GM18861 (cell line): ENCODE data around the gene PGBD5.

ENCODE experiments used
- ATAC-seq: cut with Tn5 transposase; IDR thresholded peaks from one replicate; pipeline ENCODE4 v1.9.1; 2021; ENCODE audit not compliant: unreplicated experiment

PGBD5 gene

GRCh38 chr1:230351514-230351913, 74.6 kb downstream of the PGBD5 start:
- no peak for ATAC-seq

GRCh38 chr1:230350208-230350921, 75.8 kb downstream of the PGBD5 start:
- no peak for ATAC-seq

GRCh38 chr1:230349020-230349393, 77.1 kb downstream of the PGBD5 start:
- no peak for ATAC-seq

- ATAC-seq: no peak
These were observed 77.6 kb downstream of the PGBD5 start for GRCh38 chr1:230348386-230349019.

- ATAC-seq: no peak
These were observed 78.2 kb downstream of the PGBD5 start for GRCh38 chr1:230347896-230348295.

GRCh38 chr1:230345139-230345885, 80.8 kb downstream of the PGBD5 start:
- ATAC-seq: no peak

GRCh38 chr1:230342699-230343098, 83.4 kb downstream of the PGBD5 start:
- no peak for ATAC-seq

GRCh38 chr1:230342019-230342418, 84.1 kb downstream of the PGBD5 start:
- ATAC-seq: no peak

GRCh38 chr1:230341162-230341546, 85.0 kb downstream of the PGBD5 start:
- ATAC-seq: no peak

- no peak for ATAC-seq
These were observed 85.5 kb downstream of the PGBD5 start for GRCh38 chr1:230340526-230341161.

- no peak for ATAC-seq
These were observed 87.1 kb downstream of the PGBD5 start for GRCh38 chr1:230339033-230339432.

GRCh38 chr1:230337266-230337665, 88.9 kb downstream of the PGBD5 start:
- no peak for ATAC-seq

GRCh38 chr1:230335861-230336522, 90.1 kb downstream of the PGBD5 start:
- no peak for ATAC-seq

- no peak for ATAC-seq
These were observed 91.7 kb downstream of the PGBD5 start for GRCh38 chr1:230334447-230334837.

GRCh38 chr1:230333590-230334446, 92.3 kb downstream of the PGBD5 start:
- ATAC-seq: no peak

- ATAC-seq: no peak
These were observed 93.5 kb downstream of the PGBD5 start for GRCh38 chr1:230332575-230333066.

- no peak for ATAC-seq
These were observed 94.1 kb downstream of the PGBD5 start for GRCh38 chr1:230332061-230332460.

- no peak for ATAC-seq
These were observed 96.0 kb downstream of the PGBD5 start for GRCh38 chr1:230330157-230330556.

GRCh38 chr1:230328342-230329015, 97.7 kb downstream of the PGBD5 start:
- no peak for ATAC-seq
